HepG2 (cell line): ENCODE results near the gene TSSK3. TPM values are rescaled to one million over a fixed set of nuclear protein-coding genes. Genes with fewer than 3 reads are reported as not detected.

ENCODE experiments used
- ATF7-NPFF ChIP-seq: sonication (generic); formaldehyde crosslinking; IDR thresholded peaks from 2 replicates; pipeline ENCODE4 v1.8.1; 2023; ENCODE audit warnings: mild to moderate bottlenecking, low read depth, missing genetic modification reagents, moderate library complexity
- CBFB ChIP-seq: sonication (generic); formaldehyde crosslinking; IDR thresholded peaks from 2 replicates; pipeline ENCODE4 v1.4.0; 2020; ENCODE audit warnings: missing genetic modification reagents
- CEBPG ChIP-seq: IDR thresholded peaks from 2 replicates; pipeline ENCODE4 v1.6.1; 2016
- FOXK2 ChIP-seq: fragments of 450-650 bp; IDR thresholded peaks from 2 replicates; pipeline ENCODE4 v1.6.1; 2016
- FUBP1 ChIP-seq: sonication (generic); formaldehyde crosslinking; IDR thresholded peaks from 2 replicates; pipeline ENCODE4 v1.5.1; 2020; ENCODE audit warnings: missing genetic modification reagents, mild to moderate bottlenecking, borderline replicate concordance
- HDAC1 ChIP-seq: sonication (generic); formaldehyde crosslinking; IDR thresholded peaks from 2 replicates; pipeline ENCODE4 v1.5.1; 2020; ENCODE audit warnings: mild to moderate bottlenecking, missing genetic modification reagents
- HOXA7 ChIP-seq: sonication (generic); formaldehyde crosslinking; IDR thresholded peaks from 2 replicates; pipeline ENCODE4 v1.8.1; 2022; ENCODE audit warnings: mild to moderate bottlenecking, missing genetic modification reagents, moderate library complexity
- KDM5A ChIP-seq: fragments of 200-600 bp; sonication (generic); IDR thresholded peaks from 2 replicates; pipeline ENCODE4 v1.7.0; 2018; ENCODE audit warnings: antibody characterized with exemption, mild to moderate bottlenecking, low read length, borderline replicate concordance
- RERE ChIP-seq: IDR thresholded peaks from 2 replicates; pipeline ENCODE4 v1.6.1; 2016; ENCODE audit warnings: low read depth, missing genetic modification reagents, missing compliant biosample characterization
- TAF15 ChIP-seq: fragments of 200-400 bp; formaldehyde crosslinking; IDR thresholded peaks from one replicate; pipeline ENCODE4 v1.6.1; 2018; ENCODE audit warnings: mild to moderate bottlenecking, low read depth, low read length; ENCODE audit not compliant: poor library complexity, severe bottlenecking
- TBX2 ChIP-seq: sonication (generic); formaldehyde crosslinking; IDR thresholded peaks from 2 replicates; pipeline ENCODE4 v1.5.0; 2020; ENCODE audit warnings: missing genetic modification reagents, mild to moderate bottlenecking, borderline replicate concordance
- YY1 ChIP-seq: IDR thresholded peaks from 2 replicates; pipeline ENCODE4 v1.6.1; 2011; ENCODE audit warnings: low read length, low read depth, moderate library complexity, mild to moderate bottlenecking; ENCODE audit not compliant: insufficient read depth, insufficient replicate concordance
- ZNF142 ChIP-seq: sonication (generic); formaldehyde crosslinking; IDR thresholded peaks from 2 replicates; pipeline ENCODE4 v1.4.0; 2020; ENCODE audit warnings: missing genetic modification reagents
- ZNF761 ChIP-seq: sonication (generic); formaldehyde crosslinking; conservative IDR thresholded peaks from 2 replicates; pipeline ENCODE4 v1.4.0; 2020; ENCODE audit warnings: mild to moderate bottlenecking, missing genetic modification reagents
- ZNF768 ChIP-seq: sonication (generic); formaldehyde crosslinking; IDR thresholded peaks from 2 replicates; pipeline ENCODE4 v1.4.0; 2020; ENCODE audit warnings: missing genetic modification reagents
- ZNF780A ChIP-seq: sonication (generic); formaldehyde crosslinking; IDR thresholded peaks from 2 replicates; pipeline ENCODE4 v1.8.0; 2022; ENCODE audit warnings: mild to moderate bottlenecking, missing genetic modification reagents, moderate library complexity
- ZNF792 ChIP-seq: IDR thresholded peaks from 2 replicates; pipeline ENCODE4 v1.6.1; 2016
- polyA plus RNA-seq, 8 experiments: library from polyadenylated mRNA; depleted of rRNA in 3 of 8; stranded (reverse) in 7 of 8; unstranded in 1 of 8; fragments of >200 nt; fragmentation: Illumina TruSeq in 4 of 8; extraction: Trizol in 4 of 8; gene quantifications; 2 replicates each; pipeline versions ENCODE4 v1.2.1 to v1.2.3, GENCODE V29; 2011 to 2016; ENCODE audit warnings: low read depth in 4 of 8, missing spikeins in 1 of 8, mixed read lengths in 1 of 8; ENCODE audit not compliant: insufficient read depth in 1 of 8
- total RNA-seq, 5 experiments: library from RNA; depleted of rRNA; stranded (reverse); fragments of >200 nt; fragmentation: Illumina TruSeq; extraction: Trizol; gene quantifications; 2 replicates each; pipeline ENCODE4 v1.2.3, GENCODE V29; 2016; ENCODE audit warnings: low read depth in 1 of 5

TSSK3 gene
- total and polyA plus RNA-seq, 2 of the 13 experiments (the other 11 are each of a cell fraction or from before 2014, with no cell fraction given) = 1.0 to 1.1 TPM

DNA sequence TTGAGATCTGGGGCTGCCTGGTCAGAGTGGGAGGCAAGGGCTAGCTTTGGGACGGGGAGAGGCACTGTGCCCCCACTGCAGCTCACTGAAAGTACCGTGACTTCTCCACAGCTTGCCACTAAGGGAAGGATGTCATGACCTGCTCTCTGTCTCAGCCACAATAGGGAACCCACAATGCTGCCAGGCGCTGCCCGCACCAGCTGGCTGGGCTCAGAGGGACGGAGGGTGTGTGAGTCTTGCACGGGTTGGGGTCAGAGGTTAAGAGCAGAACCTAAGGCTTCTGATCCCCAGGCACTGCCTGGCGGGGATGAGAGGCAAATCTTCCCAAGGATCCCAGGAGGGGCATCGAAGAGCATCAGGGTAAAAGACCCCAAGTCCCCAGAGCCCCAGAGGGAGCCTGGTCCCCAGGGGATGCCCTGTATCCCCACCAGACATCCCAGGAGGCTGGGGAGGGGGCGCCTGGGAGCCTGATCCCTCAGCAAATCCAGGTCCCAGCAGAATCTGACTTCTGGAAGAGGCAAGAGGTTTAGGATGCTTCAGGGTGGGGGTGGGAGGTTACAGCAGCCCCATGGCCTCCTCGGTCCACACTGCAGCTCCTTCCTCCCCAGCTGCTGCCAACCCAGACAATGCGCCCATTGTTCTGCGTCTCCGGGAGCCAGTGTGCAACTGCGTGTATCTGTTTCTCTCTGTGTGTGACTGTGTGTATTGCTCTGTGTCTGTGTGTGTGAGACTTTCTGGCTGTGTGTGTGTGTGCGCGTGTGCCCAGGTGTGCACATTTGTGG lies 24.3 kb upstream of the TSSK3 start (continued):
- TF ChIP-seq ZNF142 (CRISPR knock-in tag) = no peak
- TF ChIP-seq TBX2 = peak; percentile 63; the same call in 1 of the 2 replicates
- no peak for TF ChIP-seq KDM5A
- TF ChIP-seq TAF15 = no peak
- TF ChIP-seq RERE = no peak
- no peak for TF ChIP-seq ZNF780A (CRISPR knock-in tag)
- no peak for TF ChIP-seq HDAC1
- TF ChIP-seq HOXA7 (CRISPR knock-in tag) = no peak
- TF ChIP-seq FUBP1 (CRISPR knock-in tag) = no peak
- TF ChIP-seq CEBPG (CRISPR knock-in tag) = peak; percentile 46
- no peak for TF ChIP-seq YY1
- 0 out of 2 replicates have a peak, but pooled peaks have one; percentile 34 for TF ChIP-seq FOXK2
- TF ChIP-seq ZNF792 (CRISPR knock-in tag) = 0 out of 2 replicates have a peak, but pooled peaks have one; percentile 34
- no peak for TF ChIP-seq ZNF761
- TF ChIP-seq ATF7-NPFF (CRISPR knock-in tag) = no peak
- no peak for TF ChIP-seq ZNF768 (CRISPR knock-in tag)
- TF ChIP-seq CBFB = no peak
